GM21515 (cell line): ENCODE results near the gene PDE11A.

Experiments
- ATAC-seq: cut with Tn5 transposase; IDR thresholded peaks from one replicate; pipeline ENCODE4 v1.9.1; 2021; ENCODE audit not compliant: unreplicated experiment

Gene PDE11A

GRCh38 chr2:177675350-177675821, 397.2 kb downstream of the PDE11A start:
- no peak for ATAC-seq

GRCh38 chr2:177673602-177674595, 398.7 kb downstream of the PDE11A start:
- ATAC-seq: no peak

DNA sequence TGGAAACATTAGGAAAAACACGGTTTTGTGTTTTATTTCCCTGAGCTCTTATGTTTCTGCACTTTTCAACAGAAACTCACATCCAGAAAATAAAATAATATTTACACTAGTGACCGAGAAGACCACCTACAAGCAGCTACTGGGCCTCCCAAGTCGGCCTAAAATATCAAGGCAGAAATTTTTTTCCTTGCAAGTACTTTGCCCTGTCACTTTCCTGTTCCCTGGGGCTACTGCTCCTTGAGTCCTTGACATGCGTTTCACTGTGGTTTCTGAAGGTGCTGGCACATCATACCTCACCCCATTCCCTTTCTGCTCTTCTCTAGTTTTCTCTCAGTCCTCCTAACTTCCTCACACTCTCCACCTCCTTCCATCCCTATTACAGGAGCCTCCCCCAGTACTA, 400.9 kb downstream of the PDE11A start:
- ATAC-seq: no peak

DNA sequence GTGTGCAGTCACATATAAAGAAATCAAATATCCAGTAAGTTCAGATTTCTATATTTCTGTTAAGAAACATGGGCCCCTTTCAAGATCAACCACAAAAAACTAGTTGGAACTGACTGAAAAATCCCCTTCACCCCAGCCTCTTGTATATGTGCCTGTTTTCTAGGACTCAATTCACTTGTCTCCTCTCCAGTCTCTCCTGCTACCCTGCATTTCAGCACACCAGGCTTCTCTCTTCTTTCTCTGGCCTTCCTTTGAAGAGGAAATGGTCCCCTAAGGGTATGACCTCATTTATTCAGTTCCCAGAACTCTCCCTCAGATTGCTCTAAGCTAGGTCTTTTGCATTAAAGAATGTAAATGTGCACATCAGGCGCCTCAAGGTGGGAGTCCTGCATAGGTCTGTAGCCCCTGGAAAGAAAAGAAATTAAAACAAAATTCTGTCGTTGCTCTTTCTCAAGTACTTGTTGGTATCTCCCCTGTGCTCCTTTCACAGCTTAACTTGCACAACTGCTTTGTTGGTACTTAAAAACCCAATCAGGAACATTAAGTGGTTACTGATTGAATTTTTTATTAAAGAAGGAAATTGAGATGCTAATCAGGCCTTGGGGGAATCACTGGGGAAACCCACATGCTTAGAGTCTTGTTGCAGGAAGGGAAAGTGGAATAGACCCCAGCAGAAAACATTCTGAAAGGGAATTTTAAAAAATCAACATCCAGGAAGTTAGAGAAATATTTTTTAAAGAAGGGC, 401.6 kb downstream of the PDE11A start:
- peak; percentile 52 for ATAC-seq

- ATAC-seq: no peak
These were observed 402.8 kb downstream of the PDE11A start for GRCh38 chr2:177669625-177670330.

DNA sequence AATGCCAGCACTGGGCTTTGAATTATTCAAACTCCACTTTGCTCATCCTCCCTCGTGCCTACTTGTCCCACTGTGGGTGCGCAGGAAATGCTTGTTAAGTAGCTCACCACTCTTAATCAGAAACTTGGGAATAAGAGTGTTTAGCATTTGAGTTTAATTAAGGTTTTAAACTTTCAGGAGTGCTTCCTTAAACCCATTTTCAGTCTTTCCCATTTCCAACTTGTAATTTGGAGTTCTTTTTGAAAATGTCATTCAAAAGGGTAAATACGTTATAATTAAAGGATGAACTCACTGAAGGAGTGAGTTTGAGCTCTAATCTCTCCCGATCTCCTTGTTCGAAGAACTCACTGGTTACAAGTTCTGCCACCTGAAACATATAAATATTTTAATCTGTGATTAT, 403.4 kb downstream of the PDE11A start:
- no peak for ATAC-seq

- no peak for ATAC-seq
These were observed 404.0 kb downstream of the PDE11A start for GRCh38 chr2:177668617-177669016.

- no peak for ATAC-seq
These were observed 405.0 kb downstream of the PDE11A start for GRCh38 chr2:177667626-177668025.

GRCh38 chr2:177666408-177666807, 406.2 kb downstream of the PDE11A start:
- ATAC-seq: no peak

DNA sequence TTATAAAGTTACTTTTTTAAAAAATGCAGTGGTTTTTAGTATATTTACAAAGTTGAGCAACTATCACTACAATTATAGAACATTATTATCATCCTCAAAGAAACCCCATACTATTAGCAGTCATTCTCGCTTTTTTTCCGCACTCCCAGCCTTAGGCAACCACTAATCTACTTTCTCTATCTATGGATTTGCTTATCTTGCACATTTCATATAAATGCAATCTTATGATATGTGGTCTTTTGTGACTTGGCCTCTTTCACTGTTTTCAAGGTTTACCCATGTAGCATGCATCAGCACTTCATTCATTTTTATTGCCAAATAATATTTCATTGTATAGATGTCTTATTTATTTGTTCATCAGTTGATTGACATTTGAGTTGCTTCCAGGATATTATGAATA, 406.6 kb downstream of the PDE11A start:
- no peak for ATAC-seq

GRCh38 chr2:177665328-177665727, 407.2 kb downstream of the PDE11A start:
- no peak for ATAC-seq

- no peak for ATAC-seq
These were observed 409.7 kb downstream of the PDE11A start for GRCh38 chr2:177662895-177663294.

DNA sequence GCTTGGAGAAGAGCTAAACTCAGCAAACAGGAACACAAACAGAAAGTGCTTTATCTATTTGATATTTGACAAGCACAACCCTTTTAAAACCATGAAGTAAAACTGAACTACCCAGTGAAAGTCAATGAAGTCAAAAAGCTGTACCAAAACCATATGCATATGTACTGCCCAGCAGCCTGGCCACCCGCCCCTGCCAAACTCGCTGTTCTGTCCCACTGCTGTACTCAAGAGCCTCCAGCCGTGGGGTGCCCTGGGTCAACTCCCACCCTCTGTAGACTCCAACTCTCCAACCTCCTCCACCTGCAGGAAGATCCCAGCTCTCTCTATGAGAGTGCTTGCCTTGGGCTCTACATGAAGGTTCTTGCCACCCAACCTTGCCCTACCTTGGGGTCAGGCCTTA, 411.8 kb downstream of the PDE11A start:
- ATAC-seq: no peak

- ATAC-seq: no peak
These were observed 414.3 kb downstream of the PDE11A start for GRCh38 chr2:177658309-177658708.

DNA sequence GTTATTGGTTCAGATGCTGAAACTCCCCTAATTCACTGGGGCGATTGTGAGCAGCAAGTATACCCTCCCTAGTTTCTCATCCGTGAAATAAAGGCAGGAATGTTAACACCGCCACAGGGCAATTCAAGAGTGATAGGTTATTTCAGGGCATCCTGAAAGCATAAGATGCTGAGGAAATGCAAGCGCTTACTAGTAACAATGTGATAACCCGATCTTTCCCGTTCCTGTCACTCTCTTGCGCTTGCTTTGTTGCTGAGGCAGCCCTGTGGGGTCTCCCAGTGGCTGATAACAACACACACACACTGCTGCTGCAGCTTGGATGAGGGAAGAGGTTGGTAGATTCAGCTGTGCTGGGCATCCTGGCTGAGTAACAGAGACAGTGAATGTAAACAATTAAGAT, 420.7 kb downstream of the PDE11A start:
- no peak for ATAC-seq

GRCh38 chr2:177649568-177650518, 422.7 kb downstream of the PDE11A start:
- no peak for ATAC-seq

DNA sequence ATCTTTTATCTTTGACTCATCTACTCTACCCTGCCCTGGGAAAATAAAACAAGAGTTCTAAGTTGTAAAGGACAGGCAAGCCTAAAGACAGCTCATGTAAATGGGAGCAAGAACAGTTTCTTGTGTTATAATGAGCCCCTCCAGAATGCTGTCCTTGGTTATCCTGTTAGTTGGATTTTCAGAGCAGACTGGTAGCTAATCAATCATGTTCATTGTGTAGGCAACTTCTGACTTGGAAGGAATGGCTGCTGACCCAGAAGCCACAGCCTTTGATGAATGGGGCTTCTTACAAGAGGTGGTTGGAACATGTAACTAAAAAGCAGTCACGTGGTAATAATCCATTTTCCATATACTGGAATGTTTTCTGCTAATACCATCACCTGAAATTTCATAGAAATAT, 425.8 kb downstream of the PDE11A start:
- no peak for ATAC-seq

DNA sequence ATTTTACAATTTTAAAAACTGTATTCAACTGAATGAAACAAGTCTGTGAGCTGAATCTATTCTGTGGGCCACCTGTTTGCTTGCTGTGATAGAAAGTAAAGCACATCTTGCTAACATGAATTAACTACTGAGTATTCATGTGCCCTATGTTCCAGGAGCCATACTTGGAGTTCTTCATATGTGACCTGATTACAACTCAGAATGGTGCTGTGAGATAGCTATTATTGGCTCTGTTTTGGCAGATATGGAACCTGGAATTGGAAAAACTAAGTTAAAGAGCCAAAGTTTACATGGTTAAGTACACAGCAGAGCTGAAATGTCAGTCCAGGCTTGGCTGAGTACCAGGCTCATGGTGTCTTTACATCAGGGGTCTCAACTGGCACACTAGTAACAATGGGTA, 426.3 kb downstream of the PDE11A start:
- no peak for ATAC-seq

DNA sequence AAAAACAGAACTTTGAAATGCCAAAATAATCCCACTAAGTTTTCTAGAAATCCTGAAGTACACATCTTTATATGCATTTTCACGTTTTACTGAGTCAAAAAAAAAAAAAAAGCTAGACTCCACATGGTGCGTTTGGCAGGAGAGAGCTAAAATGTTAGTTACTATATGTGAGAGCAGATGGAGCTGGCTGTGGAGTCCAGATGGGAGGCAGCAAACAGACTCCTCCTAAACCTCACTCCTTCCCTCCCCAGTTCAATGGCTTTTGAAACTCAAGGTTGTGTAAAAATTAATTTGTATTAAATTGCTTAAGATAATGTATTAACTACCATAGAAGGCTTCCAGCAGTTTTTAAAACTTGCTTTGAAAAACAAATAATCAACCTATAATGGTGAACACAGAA, 431.2 kb downstream of the PDE11A start:
- ATAC-seq: no peak

GRCh38 chr2:177640423-177640822, 432.2 kb downstream of the PDE11A start:
- ATAC-seq: no peak
